ENCODE measurements around the gene ZNF135.

Gene ZNF135

DNA sequence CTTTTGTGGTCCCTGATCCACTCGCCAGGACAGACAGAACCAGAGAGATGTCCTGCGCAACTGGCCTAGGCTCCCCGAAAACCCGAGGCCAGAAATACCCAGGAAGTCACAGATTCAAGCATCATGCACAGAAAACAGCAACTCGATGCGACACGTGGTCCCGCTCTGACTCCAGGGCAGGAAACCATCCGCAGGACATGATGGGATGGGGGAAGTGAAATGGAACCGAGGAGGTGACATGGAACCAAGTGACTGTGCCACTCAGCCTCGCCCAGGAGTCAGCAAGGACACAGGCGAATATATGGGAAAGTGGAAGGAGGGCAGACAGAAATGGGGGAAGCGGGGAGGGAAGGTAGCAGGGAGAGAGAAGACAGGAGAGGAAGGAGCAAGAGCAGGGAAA is 37.8 kb downstream of the ZNF135 start:
- no peak for DNase-seq

DNA sequence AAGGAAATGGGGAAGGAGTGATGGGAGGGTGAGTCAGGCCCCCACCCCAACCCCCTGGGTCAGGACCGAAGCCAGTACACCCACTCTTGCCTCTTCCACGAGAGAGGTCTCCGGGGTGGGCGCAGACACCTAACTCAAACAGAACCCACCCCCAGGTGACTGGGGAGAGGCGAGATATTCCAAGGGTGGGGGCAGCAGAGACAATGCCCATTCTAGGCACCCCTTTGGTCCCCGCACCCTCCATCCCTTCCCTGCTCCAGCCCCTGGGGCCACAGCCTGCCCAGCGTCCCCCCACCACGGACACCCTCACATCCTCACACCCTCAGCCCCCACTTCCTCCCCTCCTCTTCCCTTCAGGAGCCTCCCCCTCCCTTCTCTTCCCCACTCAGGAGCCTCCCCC is 38.3 kb downstream of the ZNF135 start:
- DNase-seq = no peak

DNA sequence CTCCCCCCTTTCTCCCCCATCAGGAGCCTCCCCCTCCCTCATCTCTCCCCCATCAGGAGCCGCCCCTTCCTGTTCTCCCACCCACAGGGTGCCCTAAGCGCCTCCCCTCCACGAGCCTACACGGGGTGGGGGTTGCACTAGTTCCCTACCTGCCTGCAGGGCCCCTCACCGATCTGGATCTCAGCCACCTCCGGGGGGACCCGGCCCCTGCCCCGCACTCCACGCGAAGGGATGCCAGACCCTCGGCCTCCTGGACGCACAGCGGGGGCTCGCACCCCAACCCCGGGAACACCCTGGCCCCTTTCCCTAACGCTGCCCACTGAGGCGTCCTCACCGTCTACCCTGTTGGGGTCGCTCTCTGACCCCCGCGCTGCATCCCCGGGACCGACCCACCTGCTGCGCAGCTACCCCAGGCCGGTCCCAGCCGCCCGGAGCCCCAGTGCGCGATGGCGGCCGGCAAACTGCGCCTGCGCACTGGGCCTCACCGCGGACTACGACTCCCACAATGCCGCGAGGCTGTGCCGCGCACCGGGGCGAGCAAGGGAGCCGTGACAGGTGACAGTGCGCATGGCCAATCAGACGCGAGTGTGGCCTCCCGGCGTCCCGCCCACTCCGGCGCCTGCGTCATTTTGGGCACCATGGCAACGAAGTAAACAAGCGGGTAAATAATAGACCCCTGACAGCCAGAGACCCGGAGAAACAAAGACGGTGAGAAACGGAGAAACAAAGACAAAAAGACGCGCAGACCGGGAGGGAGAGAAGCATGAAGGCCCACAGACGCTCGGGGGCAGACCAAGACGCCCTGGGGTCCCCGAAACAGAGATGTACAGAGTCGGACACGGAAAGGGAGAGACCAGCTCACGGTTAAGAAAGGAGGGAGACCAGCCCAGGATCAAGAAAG is 38.9 kb downstream of the ZNF135 start, which contains the start of gene ZSCAN18:
ZSCAN18 (minus strand) TSS at position 451 of the 901 bp plus-strand sequence. CDS start 7,964 bp downstream, outside the sequence.
- DNase-seq = peak; percentile 75

DNA sequence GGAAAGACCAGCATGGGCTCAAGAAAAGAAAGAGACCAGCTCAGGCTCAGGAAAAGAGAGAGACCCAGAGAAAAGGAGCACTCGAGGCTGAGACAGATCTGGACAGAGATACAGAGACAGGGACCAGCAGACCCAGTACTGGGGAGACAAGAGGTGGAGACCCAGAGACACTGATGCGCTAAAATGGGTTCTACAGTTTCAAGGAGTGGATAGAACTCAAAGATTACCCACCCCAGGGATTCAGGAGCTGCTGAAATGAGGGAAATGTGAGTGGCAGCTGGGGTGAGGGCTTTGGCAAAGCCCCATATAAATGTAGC is 39.6 kb downstream of the ZNF135 start:
- no peak for DNase-seq

DNA sequence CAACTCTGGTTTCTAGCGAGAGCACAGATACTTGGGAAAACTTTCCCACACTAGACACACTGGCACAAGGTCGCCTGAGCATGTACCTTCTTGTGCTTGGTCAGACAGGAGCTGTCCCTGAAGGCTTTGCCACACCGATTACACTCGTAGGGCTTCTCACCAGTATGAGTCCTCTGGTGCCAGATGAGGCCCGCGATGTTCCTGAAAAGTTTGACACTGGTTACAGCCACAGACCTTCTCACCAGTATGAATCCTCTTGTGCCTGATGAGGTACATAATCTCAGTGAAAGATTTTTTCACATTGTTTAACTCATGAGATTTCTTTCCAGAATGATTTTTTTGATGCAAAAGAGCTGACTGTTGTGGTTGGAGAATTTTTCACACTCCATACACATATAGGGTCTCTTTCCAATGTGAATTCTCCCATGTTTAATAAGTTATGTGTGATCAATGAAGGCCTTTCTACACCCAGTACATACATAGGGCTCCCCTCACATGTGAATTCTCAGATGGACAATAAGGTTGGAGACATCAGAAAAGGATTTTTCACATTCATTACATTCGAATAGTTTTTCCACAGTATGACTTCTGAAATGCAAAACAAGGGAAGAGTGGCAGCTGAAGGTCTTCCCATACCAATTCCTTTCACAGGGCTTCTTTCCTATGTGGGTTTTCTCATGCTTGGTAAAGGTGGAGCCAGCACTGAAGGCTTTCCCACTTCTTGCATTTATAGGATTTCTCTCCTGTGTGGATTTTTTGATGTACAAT is 48.9 kb downstream of the ZNF135 start:
- no peak for DNase-seq

DNA sequence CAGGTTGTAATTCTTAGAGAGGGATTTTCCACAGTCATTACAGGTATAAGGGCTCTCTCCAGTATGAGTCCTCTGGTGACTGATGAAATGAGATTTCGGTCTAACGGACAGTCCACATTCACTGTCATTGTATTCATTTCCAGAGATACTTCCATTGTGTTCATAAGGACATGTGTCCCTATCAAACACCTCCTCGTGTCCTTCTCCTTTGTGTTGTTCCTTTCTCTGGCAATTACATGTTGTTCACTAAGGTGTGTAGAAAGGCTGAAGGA is 49.4 kb downstream of the ZNF135 start:
- no peak for DNase-seq

DNA sequence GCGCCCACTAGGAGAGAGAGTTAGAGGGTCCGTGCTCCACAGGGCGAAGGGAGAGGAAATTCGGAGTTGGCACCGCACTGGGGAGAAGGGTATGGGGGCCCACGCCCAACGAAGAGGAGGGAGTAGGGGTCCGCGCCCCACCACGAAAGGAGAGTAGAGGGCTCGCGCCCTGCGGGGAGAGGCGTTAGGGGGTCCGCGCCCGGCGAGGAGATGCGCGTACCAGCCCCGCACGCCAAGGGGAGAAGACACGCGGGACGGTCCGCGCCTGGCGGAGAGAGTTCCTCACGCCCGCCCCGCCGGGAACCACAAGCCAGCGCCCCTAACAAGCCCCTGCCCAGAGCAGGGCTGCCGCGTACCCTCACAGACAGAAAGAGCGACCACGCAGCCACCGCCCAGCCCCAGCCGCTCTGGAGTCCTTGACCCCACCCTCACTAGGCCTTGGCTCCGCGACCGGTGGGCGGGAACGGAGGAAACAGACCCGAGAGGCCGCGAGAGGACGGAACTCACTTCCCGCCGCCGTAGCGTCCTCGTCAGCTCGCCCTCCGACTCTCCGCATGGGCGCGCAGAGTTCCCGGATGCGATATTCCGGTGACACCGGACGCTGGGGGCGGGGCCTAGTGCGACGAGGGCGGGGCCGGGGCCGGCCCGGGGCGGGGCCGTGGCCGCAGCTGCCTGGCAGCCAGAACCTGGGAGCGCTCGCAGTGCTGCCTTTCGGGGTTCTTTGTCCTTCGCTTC is 58.9 kb downstream of the ZNF135 start:
- no peak for DNase-seq

DNA sequence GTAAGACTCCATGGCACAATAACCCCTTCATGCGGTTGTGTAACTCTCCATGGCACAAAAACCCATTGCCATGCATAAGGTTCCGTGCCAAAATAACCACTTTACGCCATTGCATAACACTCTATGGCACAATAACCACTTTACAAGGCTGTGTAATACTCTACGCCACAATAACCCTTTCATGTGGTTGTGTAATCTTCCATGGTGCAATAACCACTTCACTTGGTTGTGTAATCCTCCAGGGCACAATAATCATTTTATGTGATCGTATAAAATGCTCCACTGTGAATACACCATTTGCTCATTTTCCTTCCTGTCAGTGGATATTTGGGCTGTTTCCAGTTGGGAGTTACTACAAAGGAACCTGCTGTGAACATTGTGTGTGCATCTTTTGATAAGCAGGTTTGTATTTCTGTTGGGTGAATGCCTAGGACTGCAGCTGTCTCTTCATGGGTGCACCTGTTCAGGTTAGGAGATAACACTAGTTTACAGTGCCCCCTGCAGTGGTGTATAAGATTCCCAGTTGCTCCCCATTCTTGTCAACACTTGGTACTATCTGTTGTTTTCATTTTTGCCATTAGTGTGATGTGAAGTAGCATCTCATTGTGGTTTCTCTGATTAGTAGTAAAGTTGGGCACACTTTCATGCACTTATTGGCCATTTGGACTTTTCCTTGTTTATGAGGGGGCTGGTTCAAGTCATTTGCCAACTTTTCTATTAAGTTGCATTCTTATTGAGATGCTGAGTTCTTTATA is 60.1 kb downstream of the ZNF135 start:
- DNase-seq = no peak
